GM18511 (cell line): ENCODE data around the gene PLXNA3.

Source experiments
- ATAC-seq: cut with Tn5 transposase; IDR thresholded peaks from one replicate; pipeline ENCODE4 v1.9.1; 2021; ENCODE audit warnings: mild to moderate bottlenecking, moderate library complexity; ENCODE audit not compliant: unreplicated experiment

The PLXNA3 gene

GRCh38 chrX:154434394-154435168 is 23.5 kb upstream of the PLXNA3 start:
- no peak for ATAC-seq

- no peak for ATAC-seq
Measured at GRCh38 chrX:154435171-154435733, 22.8 kb upstream of the PLXNA3 start.

- ATAC-seq, result no peak
Measured at GRCh38 chrX:154436374-154436982, 21.6 kb upstream of the PLXNA3 start.

DNA sequence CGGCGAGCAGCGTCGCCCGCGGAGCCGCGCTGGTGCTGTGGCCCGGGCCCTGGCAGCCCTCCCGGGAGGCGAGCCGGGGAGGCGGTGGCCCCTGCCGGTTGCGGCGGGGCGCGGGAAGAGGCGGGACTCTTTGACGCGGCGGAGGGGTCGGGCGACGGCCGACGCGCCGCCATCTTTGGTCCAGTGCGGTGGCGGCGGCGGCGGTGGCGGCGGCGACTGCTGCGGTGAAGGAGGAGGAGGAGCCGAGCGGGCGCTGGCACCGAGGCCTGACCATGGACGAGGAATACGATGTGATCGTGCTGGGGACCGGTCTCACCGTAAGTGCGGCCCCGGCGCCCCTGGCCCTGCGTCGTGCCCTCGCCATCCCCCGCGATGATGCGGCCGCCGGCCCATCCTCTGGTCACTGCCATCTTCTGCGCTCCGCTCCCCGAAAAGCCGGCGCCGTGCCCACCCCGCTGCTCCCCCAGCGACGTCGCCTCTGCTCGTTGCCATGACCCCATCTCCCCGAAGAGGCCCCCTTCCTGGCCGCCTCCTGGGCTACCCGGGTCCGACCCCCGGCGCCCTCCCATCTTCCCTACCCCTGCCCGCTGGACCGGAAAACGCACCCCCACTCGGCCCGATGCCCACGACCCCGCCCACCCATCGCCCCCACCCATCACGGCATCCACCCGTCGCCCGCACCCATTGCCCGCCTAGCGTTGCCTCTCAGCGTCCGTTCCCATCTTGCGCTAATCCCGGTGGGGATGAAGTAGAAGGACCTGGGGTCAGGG is 20.9 kb upstream of the PLXNA3 start, which contains the start of gene GDI1:
GDI1 (plus strand) TSS at position 172 of the 770 bp plus-strand sequence; CDS start at position 273, 101 bp downstream.
- ATAC-seq, result no peak

DNA sequence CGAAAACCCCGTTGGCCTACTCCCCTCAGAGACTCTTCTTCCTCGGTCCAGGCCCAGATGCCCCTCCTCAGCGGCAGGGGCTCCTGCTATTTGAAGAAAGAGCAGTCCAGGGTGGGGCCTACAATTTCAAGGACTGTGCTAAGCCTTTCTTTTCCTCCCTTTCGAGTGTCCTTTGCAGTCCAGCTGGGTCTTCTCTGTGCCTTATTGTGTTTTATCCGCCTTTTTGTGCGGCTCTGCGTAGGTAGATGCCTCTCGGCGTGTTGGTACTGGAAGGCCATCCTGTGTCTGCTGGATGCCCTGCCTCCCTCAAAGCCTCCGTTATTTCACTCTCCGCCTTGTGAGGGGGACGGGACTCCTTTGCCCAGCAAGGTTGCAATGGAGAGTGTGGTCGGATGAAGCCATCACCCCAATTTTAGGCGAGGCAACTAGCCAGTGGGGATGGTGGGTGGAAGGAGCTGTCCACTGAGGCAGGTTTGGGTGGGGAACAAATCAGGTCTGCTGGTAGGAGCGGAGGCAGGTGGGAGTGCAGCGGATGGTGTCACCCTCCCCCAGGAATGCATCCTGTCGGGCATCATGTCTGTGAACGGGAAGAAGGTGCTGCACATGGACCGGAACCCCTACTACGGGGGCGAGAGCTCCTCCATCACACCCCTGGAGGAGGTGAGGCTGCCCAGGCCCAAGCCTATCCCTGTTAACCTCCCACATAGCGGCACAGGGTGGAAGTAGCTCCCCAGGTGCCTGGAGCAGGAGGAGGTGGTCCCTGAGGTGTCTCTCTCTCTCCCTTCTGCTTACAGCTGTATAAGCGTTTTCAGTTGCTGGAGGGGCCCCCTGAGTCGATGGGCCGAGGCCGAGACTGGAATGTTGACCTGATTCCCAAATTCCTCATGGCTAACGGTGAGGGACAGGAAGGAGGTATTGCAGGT is 19.8 kb upstream of the PLXNA3 start:
- ATAC-seq, result no peak

DNA sequence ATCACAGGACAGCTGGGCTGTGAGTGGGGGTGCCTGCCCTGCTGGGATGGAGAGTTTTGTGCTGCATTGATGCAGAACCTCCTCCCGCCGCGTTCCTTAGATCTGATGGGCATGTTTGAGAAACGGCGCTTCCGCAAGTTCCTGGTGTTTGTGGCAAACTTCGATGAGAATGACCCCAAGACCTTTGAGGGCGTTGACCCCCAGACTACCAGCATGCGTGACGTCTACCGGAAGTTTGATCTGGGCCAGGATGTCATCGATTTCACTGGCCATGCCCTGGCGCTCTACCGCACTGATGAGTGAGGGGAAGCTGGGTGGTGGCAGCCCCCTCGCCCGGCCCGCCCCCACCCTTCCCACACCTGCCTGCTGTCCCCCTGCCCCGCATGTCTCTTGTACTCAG is 18.2 kb upstream of the PLXNA3 start:
- ATAC-seq, result no peak

- ATAC-seq, result no peak
Measured at GRCh38 chrX:154440623-154441357, 17.3 kb upstream of the PLXNA3 start.

DNA sequence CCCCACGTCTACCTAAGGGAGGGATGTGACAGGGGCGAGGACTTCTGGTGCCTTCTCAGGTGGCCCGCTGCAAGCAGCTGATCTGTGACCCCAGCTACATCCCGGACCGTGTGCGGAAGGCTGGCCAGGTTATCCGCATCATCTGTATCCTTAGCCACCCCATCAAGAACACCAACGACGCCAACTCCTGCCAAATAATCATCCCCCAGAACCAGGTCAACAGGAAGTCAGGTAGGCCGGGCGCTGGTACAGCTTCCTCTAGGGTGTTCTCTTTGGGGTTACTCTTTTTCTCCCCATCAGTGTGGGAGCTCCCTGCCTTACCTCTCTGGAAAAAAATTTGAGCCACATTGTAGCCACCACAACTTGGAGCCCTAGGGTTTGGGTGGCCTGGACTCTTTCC is 16.5 kb upstream of the PLXNA3 start:
- ATAC-seq, result no peak

DNA sequence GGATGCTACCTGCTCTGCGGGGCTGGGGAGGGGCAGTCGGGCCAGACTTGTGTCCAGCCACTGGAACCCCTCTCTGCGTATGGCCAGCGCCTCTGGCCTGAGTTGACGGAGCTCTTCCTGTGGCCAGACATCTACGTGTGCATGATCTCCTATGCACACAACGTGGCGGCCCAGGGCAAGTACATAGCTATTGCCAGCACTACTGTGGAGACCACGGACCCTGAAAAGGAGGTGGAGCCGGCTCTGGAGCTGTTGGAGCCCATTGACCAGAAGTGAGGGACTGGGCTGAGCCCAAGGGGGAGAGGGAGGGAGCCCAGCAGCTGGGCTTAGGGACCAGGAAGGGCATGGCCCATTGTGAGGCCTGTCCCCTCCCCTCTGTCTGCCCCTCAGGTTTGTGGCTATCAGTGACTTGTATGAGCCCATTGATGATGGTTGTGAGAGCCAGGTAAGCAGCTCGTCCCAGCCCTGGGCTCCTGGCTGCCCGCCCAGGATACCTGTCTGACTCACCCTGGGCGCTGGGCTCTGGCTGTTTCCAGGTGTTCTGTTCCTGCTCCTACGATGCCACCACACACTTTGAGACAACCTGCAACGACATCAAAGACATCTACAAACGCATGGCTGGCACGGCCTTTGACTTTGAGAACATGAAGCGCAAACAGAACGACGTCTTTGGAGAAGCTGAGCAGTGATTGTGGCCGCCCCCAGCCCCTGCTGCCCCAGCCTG is 15.9 kb upstream of the PLXNA3 start:
- ATAC-seq, result no peak

DNA sequence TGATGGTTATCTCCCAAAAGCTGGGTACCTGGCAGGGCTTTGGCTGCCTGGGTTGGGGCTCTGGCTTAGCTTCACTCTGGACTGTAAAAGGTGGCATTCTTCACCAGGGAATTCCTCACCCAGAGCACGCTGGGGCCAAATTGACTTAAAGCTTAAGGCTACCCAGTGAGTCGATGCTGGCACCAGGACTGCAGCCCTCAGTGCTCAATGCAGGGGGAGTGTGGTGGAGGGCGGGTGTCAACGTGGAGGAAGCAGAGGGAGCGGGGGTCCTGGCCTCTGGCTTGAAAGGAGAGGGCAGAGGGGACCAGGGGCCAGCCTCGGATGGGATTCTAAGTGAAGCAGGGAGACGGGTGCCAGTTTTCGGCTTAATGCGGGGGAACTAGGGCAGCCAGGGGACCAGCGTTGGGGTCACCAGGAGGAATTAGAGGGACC is 14.6 kb upstream of the PLXNA3 start:
- ATAC-seq, result no peak

DNA sequence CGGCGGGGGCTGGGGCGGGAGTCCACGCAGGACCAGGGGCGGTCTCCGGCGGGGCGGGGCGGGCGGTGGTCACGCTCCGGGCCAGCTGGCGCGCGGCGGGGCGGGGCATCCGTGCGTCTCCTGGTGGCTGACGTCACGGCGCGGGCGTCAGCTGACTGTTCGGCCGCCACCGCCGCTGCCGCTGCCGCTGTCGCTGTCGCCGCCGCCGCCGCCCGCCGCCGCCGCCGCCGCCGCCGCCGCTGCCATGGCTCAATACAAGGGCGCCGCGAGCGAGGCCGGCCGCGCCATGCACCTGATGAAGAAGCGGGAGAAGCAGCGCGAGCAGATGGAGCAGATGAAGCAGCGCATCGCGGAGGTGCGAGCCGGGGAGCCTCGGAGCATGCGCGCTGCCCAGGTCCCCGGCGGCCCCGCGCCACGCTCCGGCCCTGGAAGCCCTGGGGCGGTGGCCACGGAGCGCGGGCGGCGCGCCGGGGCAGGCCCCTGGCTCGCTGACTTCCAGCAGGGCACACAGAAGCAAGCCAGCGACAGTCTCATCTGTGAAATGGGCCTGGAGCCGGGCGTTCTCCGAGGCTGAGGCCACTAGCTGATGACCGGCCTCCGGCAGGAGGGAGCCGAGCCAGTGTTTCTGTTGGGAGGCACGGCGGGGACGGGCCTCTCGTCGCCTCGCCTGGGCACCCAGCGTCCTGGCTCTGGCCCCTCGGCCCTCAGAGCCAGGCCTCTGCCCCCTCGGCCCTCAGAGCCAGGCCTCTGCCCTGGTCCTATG is 13.9 kb upstream of the PLXNA3 start, which contains the start of gene FAM50A:
FAM50A (plus strand) TSS at position 150 of the 763 bp plus-strand sequence; CDS start at position 245, 95 bp downstream.
- ATAC-seq, result peak; percentile 81

DNA sequence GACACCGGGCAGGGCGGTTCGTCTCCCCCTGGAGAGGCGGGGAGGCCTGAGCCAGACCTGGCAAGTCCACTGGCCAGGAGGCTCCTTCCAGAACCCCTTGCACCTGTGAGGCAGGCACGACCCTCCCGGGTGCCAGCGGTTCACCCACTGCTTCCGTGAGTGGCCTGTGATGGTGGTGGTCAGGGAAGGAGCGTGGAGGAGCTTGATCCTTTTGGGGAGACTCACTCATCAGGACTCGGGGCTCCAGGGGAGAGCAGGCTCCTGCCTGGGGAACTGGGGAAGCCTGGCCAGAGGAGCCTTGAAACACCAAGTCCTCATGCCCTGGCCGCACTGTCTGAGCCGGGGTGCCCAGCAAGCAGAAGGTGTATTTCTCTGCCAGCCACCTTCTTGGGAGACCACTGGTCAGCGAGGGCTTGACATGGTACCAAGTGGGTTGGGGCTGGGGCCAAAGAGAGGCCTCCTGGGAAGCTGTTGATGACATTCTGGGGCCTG is 13.3 kb upstream of the PLXNA3 start:
- no peak for ATAC-seq

GRCh38 chrX:154445776-154446175 is 12.3 kb upstream of the PLXNA3 start:
- ATAC-seq, result no peak

GRCh38 chrX:154446430-154446829 is 11.7 kb upstream of the PLXNA3 start:
- no peak for ATAC-seq

DNA sequence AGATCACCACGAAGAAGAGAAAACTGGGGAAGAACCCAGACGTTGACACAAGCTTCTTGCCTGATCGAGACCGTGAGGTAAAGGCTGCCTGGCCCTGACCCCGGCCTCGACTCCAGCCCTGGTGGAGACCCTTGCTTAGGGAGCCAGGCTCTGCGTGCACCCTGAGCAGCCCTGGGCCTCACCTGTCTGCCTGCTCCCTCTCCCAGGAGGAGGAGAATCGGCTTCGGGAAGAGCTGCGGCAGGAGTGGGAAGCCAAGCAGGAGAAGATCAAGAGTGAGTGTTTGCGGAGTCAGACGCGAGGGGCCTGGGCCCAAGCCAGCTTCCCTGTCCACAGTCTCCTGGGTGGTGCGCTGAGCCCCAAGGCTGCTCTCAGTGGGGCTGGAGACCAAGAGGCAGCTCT is 9.6 kb upstream of the PLXNA3 start:
- ATAC-seq, result no peak

DNA sequence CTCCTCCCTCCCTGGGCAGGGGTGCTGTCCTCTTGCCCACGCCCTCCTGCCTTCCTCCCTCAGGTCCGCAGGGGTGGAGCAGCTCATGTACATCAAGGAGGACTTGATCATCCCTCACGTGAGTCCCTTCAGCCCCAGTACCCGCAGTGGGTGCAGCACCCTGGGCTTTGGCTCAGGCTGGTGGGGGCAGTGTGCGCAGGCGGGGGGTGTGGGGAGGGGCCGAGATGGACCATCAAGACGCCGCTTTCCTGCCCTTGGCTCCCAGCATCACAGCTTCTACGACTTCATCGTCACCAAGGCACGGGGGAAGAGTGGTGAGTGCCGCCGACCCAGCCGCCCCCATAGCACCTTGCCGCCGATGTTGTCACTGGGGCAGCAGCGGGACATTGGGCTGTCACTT is 8.5 kb upstream of the PLXNA3 start:
- no peak for ATAC-seq

DNA sequence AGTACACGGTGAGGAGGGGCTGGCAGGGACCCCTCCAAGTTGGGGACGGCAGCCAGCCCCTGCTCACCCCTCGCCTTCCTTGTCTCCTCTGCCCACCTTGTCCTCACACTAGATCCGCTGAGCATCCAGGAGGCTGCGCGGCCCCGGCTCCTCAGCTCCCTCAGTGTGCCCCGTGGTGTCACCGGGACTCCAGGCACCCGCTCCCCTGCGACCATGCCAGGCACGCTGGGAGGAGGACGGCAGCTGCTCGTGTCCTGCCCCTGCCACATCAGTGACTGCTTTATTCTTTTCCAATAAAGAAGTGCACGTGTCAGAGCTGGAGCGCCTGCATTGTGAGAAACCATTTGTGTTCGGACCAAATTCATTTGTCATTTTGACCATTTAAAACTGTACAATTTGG is 7.8 kb upstream of the PLXNA3 start:
- no peak for ATAC-seq

DNA sequence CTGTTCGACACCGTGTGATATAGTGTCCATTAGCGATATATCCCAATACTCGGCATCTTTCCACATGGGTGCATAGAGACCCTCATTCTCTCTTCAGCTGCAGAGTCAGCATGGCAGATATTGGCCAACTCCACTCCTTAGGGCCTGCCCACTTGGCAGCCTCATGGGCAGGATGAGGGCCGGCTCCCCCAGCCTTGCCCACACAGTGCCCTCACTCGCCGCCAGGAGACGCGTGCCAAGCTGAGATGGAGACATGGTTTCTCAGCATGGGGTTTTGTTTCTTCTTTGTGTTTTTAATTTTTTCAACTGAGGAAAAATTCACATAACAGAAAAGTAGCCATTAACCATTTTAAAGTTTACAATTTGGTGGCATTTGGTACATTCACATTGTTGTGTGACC is 5.3 kb upstream of the PLXNA3 start:
- ATAC-seq, result no peak
